Activated B cell treated with CpG ODN at 0.5 μM for 24 hours (primary cell): ENCODE data around the gene SUFU. TPM values are rescaled to one million over a fixed set of nuclear protein-coding genes. Genes with fewer than 3 reads are reported as not detected.

Source experiments
- ATAC-seq: fragments of 200-7000 bp; cut with Tn5 transposase; one replicate; pipeline ENCODE4 v1.10.0; 2021; ENCODE audit warnings: low read depth, mild to moderate bottlenecking, moderate library complexity
- CTCF ChIA-PET: fragments of 350-600 bp; sonication (Branson Sonifier 250); formaldehyde crosslinking; loops from one replicate; lab custom pipeline; 2021; ENCODE audit warnings: antibody characterized with exemption; lab: Charles Lee
- POLR2A ChIA-PET: fragments of 350-600 bp; sonication (Branson Sonifier 250); formaldehyde crosslinking; loops from one replicate; lab custom pipeline; 2021; ENCODE audit warnings: antibody characterized with exemption; lab: Charles Lee
- DNase-seq: peaks from one replicate; pipeline ENCODE4 v3.0.0; 2022
- H3K27ac Mint-ChIP-seq: one replicate; pipeline ENCODE4 v1.8.0; 2020; ENCODE audit warnings: mixed read lengths
- H3K27me3 Mint-ChIP-seq: one replicate; pipeline ENCODE4 v1.8.0; 2021; ENCODE audit warnings: mixed read lengths
- H3K36me3 Mint-ChIP-seq: one replicate; pipeline ENCODE4 v1.8.0; 2021; ENCODE audit warnings: low read depth, mixed read lengths
- H3K4me1 Mint-ChIP-seq: one replicate; pipeline ENCODE4 v1.8.0; 2021; ENCODE audit warnings: mixed read lengths
- H3K4me3 Mint-ChIP-seq: one replicate; pipeline ENCODE4 v1.8.0; 2020; ENCODE audit warnings: mild to moderate bottlenecking, mixed read lengths
- H3K9me3 Mint-ChIP-seq: one replicate; pipeline ENCODE4 v1.8.0; 2020; ENCODE audit warnings: mixed read lengths
- CTCF ChIP-seq: fragments of 200-600 bp; IDR thresholded peaks from one replicate; pipeline ENCODE4 v1.8.0; 2022; ENCODE audit warnings: antibody characterized with exemption, mild to moderate bottlenecking
- intact Hi-C: fragments of 100-400 bp; cut with micrococcal nuclease; formaldehyde crosslinking; loops from one replicate; pipeline ENCODE4 v1.15.1; 2024
- total RNA-seq: library from RNA; stranded (reverse); gene quantifications from 2 replicates; pipeline ENCODE4 v1.2.3, GENCODE V29; 2022

SUFU gene
- total RNA-seq, 1 donor from 2014 or later, result 7.4 TPM

GRCh38 chr10:102504976-102505300 is 1.2 kb downstream of the SUFU start:
- ChIA-PET CTCF (interaction anchor here (0.6 to 4.0 kb wide), 4 partner anchors 78 to 928 kb away, joined by 3 to 47 read pairs (median 4); partner anchors contain the start of gene GBF1), POLR2A (interaction anchor here (0.6 to 3.4 kb wide), 6 partner anchors 55 to 750 kb away, joined by 3 to 29 read pairs (median 8); partner anchors contain the start of genes NFKB2, OGA and TRIM8)
- intact Hi-C loops, result loop anchor here (5.0 to 10.0 kb wide), 4 partner anchors 347 to 1970 kb away; partner anchors contain the start of genes BORCS7, BTRC, HIF1AN and KCNIP2
- no peak overlapping the region for H3K4me3 Mint-ChIP-seq
- H3K27me3 Mint-ChIP-seq, result no peaks in the 10 kb centered on the region
- H3K4me1 Mint-ChIP-seq, result peaks cover 19% of the 10 kb centered on the region
- no peak overlapping the region for H3K27ac Mint-ChIP-seq
- TF ChIP-seq CTCF, result no peak
- no peak for ATAC-seq
- no peaks in the 10 kb centered on the region for H3K9me3 Mint-ChIP-seq
- DNase-seq, result no peak
- peaks cover 11% of the 10 kb centered on the region for H3K36me3 Mint-ChIP-seq

- CTCF ChIA-PET, result interaction anchor here (4.0 kb wide), 1 partner anchor 78 kb away, joined by 47 read pairs; no protein-coding TSS in a partner anchor
- no peaks in the 10 kb centered on the region for H3K9me3 Mint-ChIP-seq
- no peaks in the 10 kb centered on the region for H3K27me3 Mint-ChIP-seq
- intact Hi-C loops, result loop anchor here (10.0 kb wide), 2 partner anchors 1151 to 1971 kb away; partner anchors contain the start of genes BTRC and HIF1AN
- no peak overlapping the region for H3K4me3 Mint-ChIP-seq
- DNase-seq, result no peak
- no peak overlapping the region for H3K27ac Mint-ChIP-seq
- peaks cover 11% of the 10 kb centered on the region for H3K36me3 Mint-ChIP-seq
- ATAC-seq, result no peak
- peaks cover 18% of the 10 kb centered on the region for H3K4me1 Mint-ChIP-seq
- POLR2A ChIA-PET, result interaction anchor here (0.6 to 3.4 kb wide), 5 partner anchors 56 to 751 kb away, joined by 3 to 29 read pairs (median 5); partner anchors contain the start of genes CNNM2, NFKB2 and OGA
- TF ChIP-seq CTCF, result no peak
These were observed 1.8 kb downstream of the SUFU start for GRCh38 chr10:102505462-102506115.

- ATAC-seq, result no peak
- intact Hi-C loops, result loop anchor here (10.0 kb wide), 2 partner anchors 1153 to 1973 kb away; partner anchors contain the start of genes BTRC and HIF1AN
- CTCF ChIA-PET, result no interaction called here
- Mint-ChIP-seq H3K4me3 (no peak overlapping the region), H3K4me1 (peaks cover 29% of the 10 kb centered on the region), H3K9me3 (no peaks in the 10 kb centered on the region), H3K27ac (no peak overlapping the region), H3K36me3 (peaks cover 18% of the 10 kb centered on the region), H3K27me3 (no peaks in the 10 kb centered on the region)
- POLR2A ChIA-PET, result interaction anchor here (0.7 to 1.6 kb wide), 2 partner anchors 11 to 136 kb away, joined by 8 to 9 read pairs; no protein-coding TSS in a partner anchor
- no peak for DNase-seq
- TF ChIP-seq CTCF, result no peak
These were observed 3.7 kb downstream of the SUFU start for GRCh38 chr10:102507521-102507920.

- Mint-ChIP-seq H3K9me3 (no peaks in the 10 kb centered on the region), H3K36me3 (peaks cover 22% of the 10 kb centered on the region), H3K4me3 (no peak overlapping the region), H3K4me1 (peaks cover 29% of the 10 kb centered on the region), H3K27ac (no peak overlapping the region), H3K27me3 (no peaks in the 10 kb centered on the region)
- ChIA-PET CTCF (interaction anchor here (1.5 kb wide), 1 partner anchor 75 kb away, joined by 4 read pairs; no protein-coding TSS in a partner anchor), POLR2A (interaction anchor here (0.7 kb wide), 1 partner anchor 135 kb away, joined by 8 read pairs; no protein-coding TSS in a partner anchor)
- DNase-seq (no peak), ATAC-seq (no peak)
- intact Hi-C loops, result loop anchor here (10.0 kb wide), 2 partner anchors 1154 to 1974 kb away; partner anchors contain the start of genes BTRC and HIF1AN
- no peak for TF ChIP-seq CTCF
These were observed 4.7 kb downstream of the SUFU start for GRCh38 chr10:102508506-102508905.

- ATAC-seq (no peak), DNase-seq (no peak)
- H3K27ac Mint-ChIP-seq, result no peak overlapping the region
- no peak for TF ChIP-seq CTCF
- H3K9me3 Mint-ChIP-seq, result no peaks in the 10 kb centered on the region
- CTCF ChIA-PET, result interaction anchor here (1.5 kb wide), 1 partner anchor 74 kb away, joined by 4 read pairs; no protein-coding TSS in a partner anchor
- no peak overlapping the region for H3K4me3 Mint-ChIP-seq
- POLR2A ChIA-PET, result no interaction called here
- intact Hi-C loops, result loop anchor here (10.0 kb wide), 2 partner anchors 1155 to 1975 kb away; partner anchors contain the start of genes BTRC and HIF1AN
- peaks cover 27% of the 10 kb centered on the region for H3K36me3 Mint-ChIP-seq
- peaks cover 26% of the 10 kb centered on the region for H3K4me1 Mint-ChIP-seq
- no peaks in the 10 kb centered on the region for H3K27me3 Mint-ChIP-seq
These were observed 5.6 kb downstream of the SUFU start for GRCh38 chr10:102509387-102509786.
